ENCODE results near the gene ABHD5.

Gene ABHD5

GRCh38 chr3:43686700-43687498, 3.8 kb upstream of the ABHD5 start:
- no peak for DNase-seq

- DNase-seq, result no peak
Observed at GRCh38 chr3:43687499-43687811, 3.3 kb upstream of the ABHD5 start.

- no peak for DNase-seq
Observed at GRCh38 chr3:43688245-43688650, 2.5 kb upstream of the ABHD5 start.

GRCh38 chr3:43689166-43689565, 1.6 kb upstream of the ABHD5 start:
- DNase-seq, result no peak

GRCh38 chr3:43689766-43690399, 855 bp upstream of the ABHD5 start:
- no peak for DNase-seq

- no peak for DNase-seq
Observed at GRCh38 chr3:43691120-43691995, 620 bp downstream of the ABHD5 start.

- no peak for DNase-seq
Observed at GRCh38 chr3:43692085-43692855, 1.5 kb downstream of the ABHD5 start.

GRCh38 chr3:43692971-43693370, 2.2 kb downstream of the ABHD5 start:
- no peak for DNase-seq

GRCh38 chr3:43693594-43693993, 2.9 kb downstream of the ABHD5 start:
- DNase-seq, result no peak

- no peak for DNase-seq
Observed at GRCh38 chr3:43695443-43695842, 4.7 kb downstream of the ABHD5 start.

- no peak for DNase-seq
Observed at GRCh38 chr3:43695863-43696262, 5.1 kb downstream of the ABHD5 start.

- DNase-seq, result no peak
Observed at GRCh38 chr3:43696441-43696840, 5.7 kb downstream of the ABHD5 start.

- no peak for DNase-seq
Observed at GRCh38 chr3:43696881-43697280, 6.1 kb downstream of the ABHD5 start.

- no peak for DNase-seq
Observed at GRCh38 chr3:43699864-43700263, 9.1 kb downstream of the ABHD5 start.

- no peak for DNase-seq
Observed at GRCh38 chr3:43704697-43705096, 14.0 kb downstream of the ABHD5 start.

- DNase-seq, result no peak
Observed at GRCh38 chr3:43706342-43706741, 15.6 kb downstream of the ABHD5 start.

GRCh38 chr3:43707266-43707665, 16.5 kb downstream of the ABHD5 start:
- DNase-seq, result no peak

- DNase-seq, result no peak
Observed at GRCh38 chr3:43707998-43708397, 17.3 kb downstream of the ABHD5 start.

- no peak for DNase-seq
Observed at GRCh38 chr3:43709022-43709421, 18.3 kb downstream of the ABHD5 start.

- no peak for DNase-seq
Observed at GRCh38 chr3:43710607-43711006, 19.9 kb downstream of the ABHD5 start.

GRCh38 chr3:43718296-43718695, 27.6 kb downstream of the ABHD5 start:
- no peak for DNase-seq

GRCh38 chr3:43723121-43723734, 32.5 kb downstream of the ABHD5 start:
- DNase-seq, result no peak

- no peak for DNase-seq
Observed at GRCh38 chr3:43726521-43726920, 35.8 kb downstream of the ABHD5 start.
